ENCODE results near the gene PDF. TPM values are rescaled to one million over a fixed set of nuclear protein-coding genes. Genes with fewer than 3 reads are reported as not detected.

Gene PDF
- total RNA-seq, 1 experiment from 2014 or later = 32.4 TPM

DNA sequence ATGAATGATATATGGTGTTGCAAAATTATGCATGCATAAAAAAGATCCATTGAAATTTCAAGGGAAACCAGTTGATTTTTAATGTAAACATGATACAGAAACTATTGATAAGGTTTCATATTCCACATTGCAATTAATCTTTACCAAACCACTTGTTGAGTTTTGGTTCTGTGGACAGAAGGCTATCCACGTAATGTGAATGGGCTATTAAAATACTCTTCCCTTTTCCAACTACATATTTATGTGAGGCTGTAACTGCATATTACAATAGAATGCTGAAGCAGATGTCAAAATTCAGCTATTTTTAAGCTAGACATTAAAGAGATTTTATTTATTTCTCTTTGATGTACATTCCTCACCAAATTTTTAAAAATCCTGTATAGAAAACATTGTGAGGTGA, 53.0 kb downstream of the PDF start:
- no peak for DNase-seq (ENCODE audit: low spot score)
- H3K27ac ChIP-seq (ENCODE audit: low read depth, low read length, poor library complexity, severe bottlenecking) = peak overlapping the region; percentile 77
- no peak overlapping the region for H3K4me3 ChIP-seq (ENCODE audit: low read depth, low read length, poor library complexity, severe bottlenecking)
- no TSS peak for BruUV-seq (replicated peaks)
- no peaks in the 10 kb centered on the region for H3K9me3 ChIP-seq (ENCODE audit: low read depth, low read length, poor library complexity, severe bottlenecking)
- H3K4me1 ChIP-seq (ENCODE audit: insufficient read depth, low read length, poor library complexity, severe bottlenecking) = peaks cover 29% of the 10 kb centered on the region
- intact Hi-C loops (cut with micrococcal nuclease; ENCODE audit: unreplicated experiment) = loop anchor here (5.0 kb wide), 1 partner anchor 90 kb away; the partner anchor contains the start of gene SNTB2
- CTCF ChIA-PET = no interaction called here
- POLR2A ChIA-PET (ENCODE audit: low non-redundant PET) = no interaction called here
- TF ChIP-seq, protein P1, sequence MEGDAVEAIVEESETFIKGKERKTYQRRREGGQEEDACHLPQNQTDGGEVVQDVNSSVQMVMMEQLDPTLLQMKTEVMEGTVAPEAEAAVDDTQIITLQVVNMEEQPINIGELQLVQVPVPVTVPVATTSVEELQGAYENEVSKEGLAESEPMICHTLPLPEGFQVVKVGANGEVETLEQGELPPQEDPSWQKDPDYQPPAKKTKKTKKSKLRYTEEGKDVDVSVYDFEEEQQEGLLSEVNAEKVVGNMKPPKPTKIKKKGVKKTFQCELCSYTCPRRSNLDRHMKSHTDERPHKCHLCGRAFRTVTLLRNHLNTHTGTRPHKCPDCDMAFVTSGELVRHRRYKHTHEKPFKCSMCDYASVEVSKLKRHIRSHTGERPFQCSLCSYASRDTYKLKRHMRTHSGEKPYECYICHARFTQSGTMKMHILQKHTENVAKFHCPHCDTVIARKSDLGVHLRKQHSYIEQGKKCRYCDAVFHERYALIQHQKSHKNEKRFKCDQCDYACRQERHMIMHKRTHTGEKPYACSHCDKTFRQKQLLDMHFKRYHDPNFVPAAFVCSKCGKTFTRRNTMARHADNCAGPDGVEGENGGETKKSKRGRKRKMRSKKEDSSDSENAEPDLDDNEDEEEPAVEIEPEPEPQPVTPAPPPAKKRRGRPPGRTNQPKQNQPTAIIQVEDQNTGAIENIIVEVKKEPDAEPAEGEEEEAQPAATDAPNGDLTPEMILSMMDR (conservative IDR thresholded peaks at IDR 0.05; ENCODE audit: low read depth, low read length) = no peak
- TF ChIP-seq EZH2 (IDR thresholded peaks at IDR 0.05; ENCODE audit: borderline replicate concordance, low read depth, low read length, poor library complexity, severe bottlenecking) = no peak
- H3K27me3 ChIP-seq (replicated peaks; ENCODE audit: insufficient read depth, low read depth, low read length, poor library complexity) = no peaks in the 10 kb centered on the region
- no peaks in the 10 kb centered on the region for H3K36me3 ChIP-seq (ENCODE audit: insufficient read depth, low read length, poor library complexity, severe bottlenecking)

Other genes with a start within 250 kb of the PDF start
- 0.49 and 0.72 TPM in 2 replicates for gene HAS3, start 224.9 kb downstream of the PDF start, total RNA-seq (2021)
- gene CHTF8, start 198.0 kb downstream of the PDF start, total RNA-seq (2021) = 113 and 121 TPM in 2 replicates
- 119 and 146 TPM in 2 replicates for gene UTP4, start 197.9 kb downstream of the PDF start, total RNA-seq (2021)
- gene SNTB2, start 143.4 kb downstream of the PDF start, total RNA-seq (2021) = 49.3 and 49.4 TPM in 2 replicates
- 48.7 and 50.4 TPM in 2 replicates for gene VPS4A, start 19.2 kb downstream of the PDF start, total RNA-seq (2021)
- 47.6 and 52.4 TPM in 2 replicates for gene COG8, start 9.0 kb upstream of the PDF start, total RNA-seq (2021)
- gene NIP7, start 9.2 kb upstream of the PDF start, total RNA-seq (2021) = 55.1 and 66.4 TPM in 2 replicates
- gene TMED6, start 21.2 kb upstream of the PDF start, total RNA-seq (2021) = 1.8 TPM in 1 of 2 replicates, not detected in the other
- gene TERF2, start 55.4 kb upstream of the PDF start, total RNA-seq (2021) = 42.8 and 46.1 TPM in 2 replicates
- gene CYB5B, start 94.0 kb upstream of the PDF start, total RNA-seq (2021) = 223 and 242 TPM in 2 replicates
- 32.0 and 34.8 TPM in 2 replicates for gene NFAT5, start 235.4 kb upstream of the PDF start, total RNA-seq (2021)